HG02970 (cell line): ENCODE measurements around the gene HOMER2.
"Not testable (repeated sequence)": the region's sequence is repeated elsewhere in the genome, so short reads cannot be mapped to it uniquely, and the experiment has no call there.

ENCODE experiments used
- ATAC-seq: cut with Tn5 transposase; IDR thresholded peaks from one replicate; pipeline ENCODE4 v1.9.1; 2021; ENCODE audit warnings: mild to moderate bottlenecking, moderate library complexity, moderate number of reproducible peaks; ENCODE audit not compliant: unreplicated experiment, low FRiP score

Gene HOMER2

GRCh38 chr15:82903511-82903910, 49.0 kb downstream of the HOMER2 start:
- no peak for ATAC-seq

DNA sequence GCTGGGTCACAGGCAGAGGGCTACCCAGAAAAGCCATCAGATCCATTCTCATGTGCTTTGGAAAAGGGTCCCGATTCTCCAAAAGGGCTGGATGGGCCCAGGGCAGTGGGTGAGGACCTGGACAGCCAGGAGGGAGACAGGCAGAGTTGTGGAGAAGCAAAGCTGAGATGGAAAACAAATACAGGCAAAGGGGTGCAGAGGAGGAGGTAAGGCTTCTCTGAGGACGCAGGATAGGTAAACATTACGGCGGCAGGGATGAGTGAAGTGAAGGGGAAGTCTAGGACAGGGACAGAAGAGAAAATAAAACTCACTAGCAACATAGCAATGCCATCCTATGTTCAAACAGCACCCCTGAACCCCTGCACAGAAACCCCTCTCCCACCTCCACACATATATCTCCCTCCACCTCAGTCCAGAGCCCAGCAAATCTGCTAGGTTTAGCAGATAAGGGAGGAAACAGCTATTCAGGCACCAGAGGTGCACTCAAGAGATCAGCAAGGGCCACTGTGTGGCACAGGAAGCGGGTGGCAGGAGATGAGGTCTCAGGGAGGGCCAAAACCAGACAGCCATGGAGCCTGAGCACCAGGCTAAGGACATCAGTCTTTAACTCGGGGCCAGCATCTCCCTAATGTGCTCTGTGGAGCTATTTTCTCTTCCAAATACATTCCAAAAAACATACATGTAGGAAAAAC, 51.3 kb downstream of the HOMER2 start:
- ATAC-seq: no peak

GRCh38 chr15:82900511-82901060, 51.9 kb downstream of the HOMER2 start:
- ATAC-seq: no peak

GRCh38 chr15:82898961-82899360, 53.6 kb downstream of the HOMER2 start:
- ATAC-seq: no peak

DNA sequence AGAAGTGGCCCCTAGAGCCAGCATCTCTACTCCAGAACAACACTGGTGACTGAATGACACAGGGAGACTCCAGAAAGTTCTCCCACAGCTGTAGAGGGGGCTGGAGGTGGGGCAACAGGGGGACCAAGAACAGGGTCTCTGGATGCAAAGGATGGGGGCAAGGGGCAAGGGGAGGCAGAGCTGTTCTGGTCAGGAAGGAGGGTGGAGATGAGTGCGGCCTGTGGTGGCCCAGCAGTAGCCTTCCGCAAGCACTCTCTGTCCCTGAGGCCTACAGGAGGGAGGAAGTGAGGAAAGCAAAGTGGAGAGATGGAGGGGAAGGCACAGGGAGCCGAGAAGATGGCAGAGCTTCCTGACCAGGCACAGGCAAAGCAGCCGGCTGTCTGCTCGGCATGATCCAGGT, 56.5 kb downstream of the HOMER2 start:
- no peak for ATAC-seq

GRCh38 chr15:82894971-82895520, 57.5 kb downstream of the HOMER2 start:
- ATAC-seq: no peak

GRCh38 chr15:82893473-82893872, 59.0 kb downstream of the HOMER2 start:
- ATAC-seq: not testable (repeated sequence)

DNA sequence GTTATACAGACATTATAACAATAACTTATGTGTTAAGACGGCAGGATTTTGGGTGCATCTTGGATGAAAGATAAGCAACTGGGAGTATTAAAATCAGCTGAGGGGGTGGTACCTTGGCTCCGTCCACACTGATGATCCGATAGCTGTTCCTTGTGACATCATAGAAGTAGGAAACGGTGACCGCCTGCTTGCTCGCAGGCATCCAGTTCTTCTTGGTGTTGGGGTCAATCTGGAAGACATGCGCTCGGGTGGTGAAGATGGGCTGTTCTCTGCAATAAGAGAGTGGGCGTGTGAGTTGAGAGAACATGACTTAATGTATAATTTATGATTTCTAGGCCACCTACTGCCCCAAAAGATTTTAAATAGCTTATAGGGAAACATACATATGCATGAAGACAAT, 59.9 kb downstream of the HOMER2 start:
- no peak for ATAC-seq

DNA sequence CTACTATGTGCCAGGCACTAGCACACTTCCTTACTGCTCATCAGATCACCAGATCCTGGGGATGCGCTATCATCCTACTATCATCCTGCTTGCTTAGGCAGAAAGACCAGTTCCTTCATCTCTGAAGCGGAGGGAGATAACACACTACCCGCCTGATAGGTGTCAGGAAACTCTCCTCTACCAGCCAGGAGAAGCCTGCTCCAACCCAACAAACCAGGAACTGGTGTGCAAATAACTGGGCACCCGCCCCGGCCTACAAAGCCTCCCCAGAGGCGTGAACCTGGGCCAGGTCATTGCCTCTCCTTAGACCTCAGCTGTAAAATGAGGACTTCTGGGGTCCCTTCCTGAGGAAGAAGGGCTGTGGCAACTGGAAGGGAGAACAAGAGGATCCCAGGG, 61.5 kb downstream of the HOMER2 start:
- no peak for ATAC-seq

DNA sequence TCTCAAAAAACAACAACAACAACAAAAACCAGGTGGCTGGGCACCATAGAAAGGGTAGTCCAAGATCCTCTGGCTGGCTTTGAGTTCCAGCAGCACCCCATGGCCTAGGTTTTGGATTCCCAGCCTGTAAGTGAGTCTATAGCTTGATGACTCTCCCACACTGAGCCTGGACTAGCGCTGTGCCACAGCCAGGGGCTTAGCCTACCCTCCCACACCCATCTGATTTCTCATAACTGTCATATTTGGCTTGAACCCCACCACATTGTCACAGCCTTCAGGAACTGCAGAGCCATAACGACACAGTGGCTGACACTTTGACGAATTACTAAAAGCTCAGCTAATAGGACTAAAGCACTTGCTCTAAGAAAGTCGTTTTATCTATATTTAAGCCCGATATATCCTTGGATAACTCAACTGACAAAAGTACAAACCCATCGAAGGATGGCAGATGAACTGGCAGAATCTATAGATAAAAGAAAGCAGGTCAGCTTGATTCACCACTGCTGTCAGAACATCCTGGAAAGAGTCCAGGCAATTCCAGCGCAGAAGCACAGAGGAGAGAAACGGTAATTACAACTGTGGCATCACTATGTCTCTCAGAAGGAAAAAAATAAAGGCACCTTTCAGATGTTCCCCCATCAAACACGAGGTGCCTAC, 62.1 kb downstream of the HOMER2 start:
- no peak for ATAC-seq

GRCh38 chr15:82882273-82882928, 70.1 kb downstream of the HOMER2 start:
- no peak for ATAC-seq

DNA sequence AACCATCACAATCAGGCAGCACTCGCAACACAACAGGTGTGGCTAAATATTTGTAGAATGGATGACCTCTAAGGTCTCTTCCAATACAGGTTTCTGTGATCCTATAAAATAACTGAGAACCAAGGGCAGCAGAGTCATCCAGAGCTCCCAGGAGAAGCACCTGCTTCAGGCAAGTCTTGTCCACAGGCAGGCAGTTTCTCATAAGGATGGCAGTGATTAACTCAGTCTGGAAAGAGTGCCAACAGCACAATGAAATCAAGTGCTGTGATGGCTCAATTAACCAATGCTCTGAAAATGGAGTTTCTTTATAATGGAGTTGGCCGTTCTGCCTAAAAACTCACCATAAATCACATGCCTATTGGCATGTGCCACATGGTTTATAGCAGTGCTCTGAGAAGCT, 70.8 kb downstream of the HOMER2 start:
- no peak for ATAC-seq

- no peak for ATAC-seq
Observed at GRCh38 chr15:82880704-82881103, 71.8 kb downstream of the HOMER2 start.

GRCh38 chr15:82878325-82878724, 74.2 kb downstream of the HOMER2 start:
- no peak for ATAC-seq

DNA sequence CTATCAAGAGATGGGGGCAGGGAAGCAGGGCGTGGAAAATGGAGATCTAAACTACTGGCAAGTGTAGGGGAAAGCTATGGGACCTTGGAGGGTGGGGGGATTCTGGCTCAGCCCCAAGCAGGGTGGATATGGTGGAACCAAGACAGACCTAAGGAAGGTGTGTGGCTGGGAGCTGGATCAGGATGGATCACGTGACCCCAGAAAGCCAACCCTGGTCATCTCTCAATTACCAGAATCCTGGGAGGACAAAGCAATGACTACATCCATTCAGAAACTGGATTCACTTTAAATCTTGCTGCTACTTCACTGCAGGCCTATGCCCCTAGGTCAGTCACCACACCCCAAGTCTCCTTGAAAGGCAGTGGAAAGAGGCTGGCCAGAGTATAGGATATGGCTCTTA, 74.7 kb downstream of the HOMER2 start:
- ATAC-seq: no peak

- ATAC-seq: no peak
Observed at GRCh38 chr15:82875411-82876003, 77.0 kb downstream of the HOMER2 start.

GRCh38 chr15:82874961-82875360, 77.6 kb downstream of the HOMER2 start:
- no peak for ATAC-seq

DNA sequence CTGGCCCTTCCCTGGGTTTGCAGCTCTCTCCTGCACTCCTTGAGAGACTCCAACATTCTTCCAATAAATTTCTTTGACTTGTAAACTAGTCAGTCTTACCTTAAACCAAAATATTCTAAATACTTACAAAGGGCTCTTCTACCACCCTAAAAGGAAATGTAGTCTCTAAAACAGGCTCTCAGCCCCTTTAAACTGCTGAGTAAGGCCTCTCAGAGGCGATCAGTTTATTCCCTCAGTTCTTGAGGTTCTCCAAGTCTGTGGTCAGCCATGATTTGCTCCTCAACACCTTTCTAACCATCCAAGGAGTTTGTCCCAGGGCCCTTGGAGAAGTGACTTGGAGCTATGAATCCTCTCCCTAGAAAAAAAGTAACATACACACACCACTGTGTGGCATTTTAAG, 78.3 kb downstream of the HOMER2 start:
- no peak for ATAC-seq

GRCh38 chr15:82873000-82873680, 79.4 kb downstream of the HOMER2 start:
- no peak for ATAC-seq

- no peak for ATAC-seq
Observed at GRCh38 chr15:82871832-82872484, 80.6 kb downstream of the HOMER2 start.
